GM19043 (cell line): Measurements from ENCODE around the gene ANO2.

ENCODE experiments used
- ATAC-seq: cut with Tn5 transposase; IDR thresholded peaks from one replicate; pipeline ENCODE4 v1.9.1; 2021; ENCODE audit warnings: low read depth; ENCODE audit not compliant: unreplicated experiment

ANO2 gene

GRCh38 chr12:5785601-5786000, 159.5 kb downstream of the ANO2 start:
- ATAC-seq, result no peak

GRCh38 chr12:5784462-5785130, 160.5 kb downstream of the ANO2 start:
- no peak for ATAC-seq

GRCh38 chr12:5783289-5783920, 161.7 kb downstream of the ANO2 start:
- no peak for ATAC-seq

- ATAC-seq, result no peak
Observed at GRCh38 chr12:5780536-5780935, 164.5 kb downstream of the ANO2 start.

GRCh38 chr12:5779401-5779800, 165.7 kb downstream of the ANO2 start:
- ATAC-seq, result no peak

- no peak for ATAC-seq
Observed at GRCh38 chr12:5778821-5779220, 166.2 kb downstream of the ANO2 start.

- no peak for ATAC-seq
Observed at GRCh38 chr12:5777451-5777850, 167.6 kb downstream of the ANO2 start.

- ATAC-seq, result no peak
Observed at GRCh38 chr12:5776091-5776490, 169.0 kb downstream of the ANO2 start.

- ATAC-seq, result no peak
Observed at GRCh38 chr12:5773550-5773949, 171.5 kb downstream of the ANO2 start.

- no peak for ATAC-seq
Observed at GRCh38 chr12:5771756-5772155, 173.3 kb downstream of the ANO2 start.

- ATAC-seq, result no peak
Observed at GRCh38 chr12:5770727-5771126, 174.3 kb downstream of the ANO2 start.

- no peak for ATAC-seq
Observed at GRCh38 chr12:5768581-5769196, 176.4 kb downstream of the ANO2 start.

- no peak for ATAC-seq
Observed at GRCh38 chr12:5768171-5768570, 176.9 kb downstream of the ANO2 start.

GRCh38 chr12:5758347-5758746, 186.7 kb downstream of the ANO2 start:
- ATAC-seq, result no peak

GRCh38 chr12:5756338-5756842, 188.7 kb downstream of the ANO2 start:
- no peak for ATAC-seq

- ATAC-seq, result no peak
Observed at GRCh38 chr12:5748027-5748426, 197.0 kb downstream of the ANO2 start.

GRCh38 chr12:5746917-5747316, 198.1 kb downstream of the ANO2 start:
- no peak for ATAC-seq

- ATAC-seq, result no peak
Observed at GRCh38 chr12:5746036-5746908, 198.8 kb downstream of the ANO2 start.

GRCh38 chr12:5745251-5745888, 199.7 kb downstream of the ANO2 start:
- peak; percentile 59 for ATAC-seq

GRCh38 chr12:5742258-5742657, 202.8 kb downstream of the ANO2 start:
- no peak for ATAC-seq
